GM12878 (cell line): ENCODE results near the gene TACSTD2.

Experiments used
- CBFB ChIP-seq: IDR thresholded peaks from 2 replicates; pipeline ENCODE4 v1.6.1; 2016; ENCODE audit warnings: antibody characterized with exemption, low read depth
- CBX5 ChIP-seq: sonication (generic); IDR thresholded peaks from 2 replicates; pipeline ENCODE4 v1.6.1; 2016; ENCODE audit warnings: low read depth, moderate library complexity, mild to moderate bottlenecking, inconsistent platforms
- CHD1 ChIP-seq: IDR thresholded peaks from 2 replicates; pipeline ENCODE4 v1.6.1; 2012; ENCODE audit warnings: low read depth, low read length, improper control_type of control experiment
- ESRRA ChIP-seq: IDR thresholded peaks from 2 replicates; pipeline ENCODE4 v1.6.1; 2012; ENCODE audit warnings: mild to moderate bottlenecking, low read length, improper control_type of control experiment
- ETV6 ChIP-seq, 2 experiments: fragments of 450-650 bp in 1 of 2; IDR thresholded peaks in 1 of 2; conservative IDR thresholded peaks in 1 of 2; 2 replicates each; pipeline ENCODE4 v1.6.1; 2014; ENCODE audit warnings: antibody characterized with exemption in 1 of 2, borderline replicate concordance in 1 of 2, low read depth in 1 of 2, mild to moderate bottlenecking in 1 of 2, moderate library complexity in 1 of 2
- IKZF1 ChIP-seq: fragments of 450-650 bp; conservative IDR thresholded peaks from 2 replicates; pipeline ENCODE4 v1.6.1; 2017; ENCODE audit warnings: antibody characterized with exemption, mild to moderate bottlenecking
- NR2C2 ChIP-seq: IDR thresholded peaks from 2 replicates; pipeline ENCODE4 v1.6.1; 2011; ENCODE audit warnings: borderline replicate concordance, low read depth; ENCODE audit not compliant: control insufficient read depth, insufficient read length
- NRF1 ChIP-seq: conservative IDR thresholded peaks from 2 replicates; pipeline ENCODE4 v1.6.1; 2011; ENCODE audit warnings: mild to moderate bottlenecking, low read depth, low read length, improper control_type of control experiment
- TF ChIP-seq, protein P1 (sequence below), 3 experiments: IDR thresholded peaks in 2 of 3; conservative IDR thresholded peaks in 1 of 3; 2 replicates each; pipeline ENCODE4 v1.5.1; 2011; ENCODE audit warnings: low read depth in 3 of 3, low read length in 3 of 3, mild to moderate bottlenecking in 3 of 3, control low read depth in 2 of 3, moderate library complexity in 2 of 3, inconsistent platforms in 1 of 3, mixed read lengths in 1 of 3; ENCODE audit not compliant: control insufficient read depth in 2 of 3, insufficient read depth in 1 of 3; ENCODE audit errors: extremely low read depth in 1 of 3
- TF ChIP-seq, protein P2 (sequence below): IDR thresholded peaks from 2 replicates; pipeline ENCODE4 v1.6.1; 2012; ENCODE audit warnings: improper control_type of control experiment, low read depth, low read length; ENCODE audit not compliant: insufficient replicate concordance

DNA sequence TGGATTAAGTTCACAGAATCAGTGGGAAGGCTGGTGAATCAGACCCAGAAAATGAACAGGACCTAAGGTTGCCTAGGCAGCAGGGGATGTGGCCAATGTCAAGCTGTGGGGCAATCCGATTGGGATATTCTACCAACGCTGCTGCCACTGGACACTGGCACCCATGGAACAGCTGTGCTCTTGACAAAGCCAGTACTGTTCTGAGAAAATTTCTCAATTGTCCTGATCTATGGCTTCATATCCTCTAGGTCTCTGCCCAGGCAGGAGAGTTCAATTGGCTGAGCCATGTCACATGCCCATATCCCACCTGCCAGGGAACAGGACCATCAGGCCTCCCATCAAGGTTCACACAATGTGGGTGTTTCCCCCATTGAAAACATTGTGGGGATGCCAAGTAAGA is 6.2 kb downstream of the TACSTD2 start:
- TF ChIP-seq IKZF1 (no peak), CBFB (no peak), NR2C2 (no peak), CHD1 (no peak), ESRRA (no peak), ETV6 (conservative IDR thresholded peaks at IDR 0.05 in 1 of 2, IDR thresholded peaks at IDR 0.05 in 1 of 2; ENCODE audit: borderline replicate concordance in 1 of 2, low read depth in 1 of 2) (no peak), NRF1 (no peak), CBX5 (no peak)
- TF ChIP-seq, protein P1, sequence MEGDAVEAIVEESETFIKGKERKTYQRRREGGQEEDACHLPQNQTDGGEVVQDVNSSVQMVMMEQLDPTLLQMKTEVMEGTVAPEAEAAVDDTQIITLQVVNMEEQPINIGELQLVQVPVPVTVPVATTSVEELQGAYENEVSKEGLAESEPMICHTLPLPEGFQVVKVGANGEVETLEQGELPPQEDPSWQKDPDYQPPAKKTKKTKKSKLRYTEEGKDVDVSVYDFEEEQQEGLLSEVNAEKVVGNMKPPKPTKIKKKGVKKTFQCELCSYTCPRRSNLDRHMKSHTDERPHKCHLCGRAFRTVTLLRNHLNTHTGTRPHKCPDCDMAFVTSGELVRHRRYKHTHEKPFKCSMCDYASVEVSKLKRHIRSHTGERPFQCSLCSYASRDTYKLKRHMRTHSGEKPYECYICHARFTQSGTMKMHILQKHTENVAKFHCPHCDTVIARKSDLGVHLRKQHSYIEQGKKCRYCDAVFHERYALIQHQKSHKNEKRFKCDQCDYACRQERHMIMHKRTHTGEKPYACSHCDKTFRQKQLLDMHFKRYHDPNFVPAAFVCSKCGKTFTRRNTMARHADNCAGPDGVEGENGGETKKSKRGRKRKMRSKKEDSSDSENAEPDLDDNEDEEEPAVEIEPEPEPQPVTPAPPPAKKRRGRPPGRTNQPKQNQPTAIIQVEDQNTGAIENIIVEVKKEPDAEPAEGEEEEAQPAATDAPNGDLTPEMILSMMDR (IDR thresholded peaks at IDR 0.05 in 2 of 3, conservative IDR thresholded peaks at IDR 0.05 in 1 of 3; ENCODE audit: control insufficient read depth in 2 of 3, extremely low read depth in 1 of 3, insufficient read depth in 1 of 3, low read depth in 3 of 3, low read length in 3 of 3): no peak
- TF ChIP-seq, protein P2, sequence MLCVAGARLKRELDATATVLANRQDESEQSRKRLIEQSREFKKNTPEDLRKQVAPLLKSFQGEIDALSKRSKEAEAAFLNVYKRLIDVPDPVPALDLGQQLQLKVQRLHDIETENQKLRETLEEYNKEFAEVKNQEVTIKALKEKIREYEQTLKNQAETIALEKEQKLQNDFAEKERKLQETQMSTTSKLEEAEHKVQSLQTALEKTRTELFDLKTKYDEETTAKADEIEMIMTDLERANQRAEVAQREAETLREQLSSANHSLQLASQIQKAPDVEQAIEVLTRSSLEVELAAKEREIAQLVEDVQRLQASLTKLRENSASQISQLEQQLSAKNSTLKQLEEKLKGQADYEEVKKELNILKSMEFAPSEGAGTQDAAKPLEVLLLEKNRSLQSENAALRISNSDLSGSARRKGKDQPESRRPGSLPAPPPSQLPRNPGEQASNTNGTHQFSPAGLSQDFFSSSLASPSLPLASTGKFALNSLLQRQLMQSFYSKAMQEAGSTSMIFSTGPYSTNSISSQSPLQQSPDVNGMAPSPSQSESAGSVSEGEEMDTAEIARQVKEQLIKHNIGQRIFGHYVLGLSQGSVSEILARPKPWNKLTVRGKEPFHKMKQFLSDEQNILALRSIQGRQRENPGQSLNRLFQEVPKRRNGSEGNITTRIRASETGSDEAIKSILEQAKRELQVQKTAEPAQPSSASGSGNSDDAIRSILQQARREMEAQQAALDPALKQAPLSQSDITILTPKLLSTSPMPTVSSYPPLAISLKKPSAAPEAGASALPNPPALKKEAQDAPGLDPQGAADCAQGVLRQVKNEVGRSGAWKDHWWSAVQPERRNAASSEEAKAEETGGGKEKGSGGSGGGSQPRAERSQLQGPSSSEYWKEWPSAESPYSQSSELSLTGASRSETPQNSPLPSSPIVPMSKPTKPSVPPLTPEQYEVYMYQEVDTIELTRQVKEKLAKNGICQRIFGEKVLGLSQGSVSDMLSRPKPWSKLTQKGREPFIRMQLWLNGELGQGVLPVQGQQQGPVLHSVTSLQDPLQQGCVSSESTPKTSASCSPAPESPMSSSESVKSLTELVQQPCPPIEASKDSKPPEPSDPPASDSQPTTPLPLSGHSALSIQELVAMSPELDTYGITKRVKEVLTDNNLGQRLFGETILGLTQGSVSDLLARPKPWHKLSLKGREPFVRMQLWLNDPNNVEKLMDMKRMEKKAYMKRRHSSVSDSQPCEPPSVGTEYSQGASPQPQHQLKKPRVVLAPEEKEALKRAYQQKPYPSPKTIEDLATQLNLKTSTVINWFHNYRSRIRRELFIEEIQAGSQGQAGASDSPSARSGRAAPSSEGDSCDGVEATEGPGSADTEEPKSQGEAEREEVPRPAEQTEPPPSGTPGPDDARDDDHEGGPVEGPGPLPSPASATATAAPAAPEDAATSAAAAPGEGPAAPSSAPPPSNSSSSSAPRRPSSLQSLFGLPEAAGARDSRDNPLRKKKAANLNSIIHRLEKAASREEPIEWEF: no peak
